Ovary (tissue), 9 donors: Measurements from ENCODE around the gene VIPR2. TPM values are rescaled to one million over a fixed set of nuclear protein-coding genes. Genes with fewer than 3 reads are reported as not detected.

Experiments used
- DNase-seq, 5 donors: peaks; one replicate each; pipeline ENCODE4 v3.0.0-alpha.2; 2019 to 2020
- H3K27ac ChIP-seq, 2 donors: fragments of 200-600 bp; one replicate each; pipeline versions ENCODE4 v1.5.1 to v1.8.0; 2019 to 2022
- H3K27me3 ChIP-seq: fragments of 200-600 bp; one replicate; pipeline ENCODE4 v1.8.0; 2022
- H3K36me3 ChIP-seq: fragments of 200-600 bp; sonication (generic); one replicate; pipeline ENCODE4 v1.5.1; 2019
- H3K4me1 ChIP-seq: one replicate; pipeline ENCODE4 v1.8.1; 2013; ENCODE audit warnings: mild to moderate bottlenecking, moderate library complexity; ENCODE audit not compliant: insufficient read depth
- H3K4me3 ChIP-seq: fragments of 200-600 bp; sonication (generic); one replicate; pipeline ENCODE4 v1.5.1; 2017
- H3K9me3 ChIP-seq, 2 donors: fragments of 200-600 bp in 1 of 2; sonication (generic) in 1 of 2; one replicate each; pipeline versions ENCODE4 v1.5.1 to v1.8.1; 2013 to 2019; ENCODE audit warnings: mild to moderate bottlenecking in 1 of 2, moderate library complexity in 1 of 2
- CTCF ChIP-seq, 3 donors: fragments of 450-650 bp in 2 of 3; fragments of 200-600 bp in 1 of 3; IDR thresholded peaks; one replicate each; pipeline versions ENCODE4 v1.5.1 to v1.8.0; 2016 to 2022; ENCODE audit warnings: antibody characterized with exemption in 3 of 3, mild to moderate bottlenecking in 1 of 3
- EP300 ChIP-seq: sonication (generic); formaldehyde crosslinking; IDR thresholded peaks from one replicate; pipeline ENCODE4 v1.6.1; 2017; ENCODE audit warnings: antibody characterized with exemption
- POLR2A ChIP-seq: fragments of 450-650 bp; IDR thresholded peaks from one replicate; pipeline ENCODE4 v1.6.1; 2017; ENCODE audit warnings: antibody characterized with exemption, mild to moderate bottlenecking, moderate library complexity
- WGBS, 3 donors: extraction: QIAGEN DNeasy Blood & Tissue Kit in 1 of 3; methylation state at CpG; one replicate each; pipeline versions ENCODE4 v1.1.5 to v1.1.7; 2013 to 2017; 5-methylcytosine and 5-hydroxymethylcytosine counted together
- intact Hi-C, 4 donors: fragments of 100-400 bp; cut with DNase I; formaldehyde crosslinking; loops; one replicate each; pipeline versions ENCODE4 v1.11.0 to v1.15.1; 2022 to 2023
- polyA plus RNA-seq, 2 donors: library from polyadenylated mRNA; stranded (reverse); fragments of 200-250 nt in 1 of 2; fragments of 350-450 nt in 1 of 2; fragmentation: Illumina TruSeq in 1 of 2; extraction: RNeasy Lipid Tissue Mini Kit (QIAGEN cat#74804) in 1 of 2; gene quantifications; one replicate each; pipeline ENCODE4 v1.2.3, GENCODE V29; 2013 to 2014
- total RNA-seq, 7 donors: library from RNA; depleted of rRNA in 2 of 7; stranded (reverse); fragments of >200 nt in 2 of 7; fragmentation: NEBNext Ultra II Directional in 3 of 7; extraction: Animal tissue kit (Norgen Biotek cat#: 25700) in 3 of 7; gene quantifications; one replicate each; pipeline versions ENCODE4 v1.1.0 to v1.2.4, GENCODE V29; 2016 to 2023
- donor health status: DM: no; HTN: no; CAD: no; lungs with moderate emphysema.
- donor health status: DM: no; HTN: no; CAD: no.
- donor health status: Bipolar disorder and iron deficiency.
- donor health status: DM: yes; HTN: yes; CAD: no.
- donor health status: DM: no; HTN: no; CAD: no.
- donor health status: DM: yes; HTN: yes; CAD: no.

VIPR2 gene
- total and polyA plus RNA-seq, 9 donors = 3.6 to 18.0 (median 9.0) TPM

GRCh38 chr7:159119851-159120539, 24.7 kb downstream of the VIPR2 start:
- Histone ChIP-seq H3K27ac (no peak overlapping the region), H3K9me3 (no peaks in the 10 kb centered on the region), H3K27me3 (no peaks in the 10 kb centered on the region), H3K4me1 (no peaks in the 10 kb centered on the region), H3K36me3 (no peaks in the 10 kb centered on the region), H3K4me3 (no peak overlapping the region)
- 89 to 92% (median 90%) methylated on average over 11 of the region's 11 CpGs for WGBS, 3 donors
- TF ChIP-seq EP300 (no peak), POLR2A (no peak), CTCF (IDR thresholded peaks at IDR 0.05) (no peak)
- DNase-seq = peak in 2 of 5 donors; percentile 9 to 22
- intact Hi-C loops = no loop called here

- no peaks in the 10 kb centered on the region for H3K9me3 ChIP-seq
- H3K36me3 ChIP-seq = no peaks in the 10 kb centered on the region
- 89 to 94% (median 94%) methylated on average over 18 to 19 of the region's 19 CpGs for WGBS, 3 donors
- DNase-seq = peak in 2 of 5 donors; percentile 12 to 21
- no peak overlapping the region for H3K4me3 ChIP-seq
- no peaks in the 10 kb centered on the region for H3K27me3 ChIP-seq
- no peaks in the 10 kb centered on the region for H3K4me1 ChIP-seq
- TF ChIP-seq EP300 (no peak), CTCF (IDR thresholded peaks at IDR 0.05) (no peak), POLR2A (no peak)
- intact Hi-C loops = no loop called here
- H3K27ac ChIP-seq = no peak overlapping the region
Measured at GRCh38 chr7:159119026-159119741, 25.5 kb downstream of the VIPR2 start.

- intact Hi-C loops = no loop called here
- DNase-seq = peak in 1 of 5 donors; percentile 22
- no peak overlapping the region for H3K27ac ChIP-seq
- 93 to 97% (median 96%) methylated on average over 10 of the region's 10 CpGs for WGBS, 3 donors
- H3K4me3 ChIP-seq = no peak overlapping the region
- no peaks in the 10 kb centered on the region for H3K4me1 ChIP-seq
- H3K9me3 ChIP-seq = no peaks in the 10 kb centered on the region
- no peaks in the 10 kb centered on the region for H3K27me3 ChIP-seq
- TF ChIP-seq POLR2A (no peak), CTCF (IDR thresholded peaks at IDR 0.05) (no peak), EP300 (no peak)
- no peaks in the 10 kb centered on the region for H3K36me3 ChIP-seq
Measured at GRCh38 chr7:159118623-159119022, 26.0 kb downstream of the VIPR2 start.

- no peaks in the 10 kb centered on the region for H3K9me3 ChIP-seq
- no peak for TF ChIP-seq EP300
- no peak for TF ChIP-seq POLR2A
- no peak for TF ChIP-seq CTCF (IDR thresholded peaks at IDR 0.05)
- H3K36me3 ChIP-seq = no peaks in the 10 kb centered on the region
- 82 to 84% (median 83%) methylated on average over 13 of the region's 13 CpGs for WGBS, 3 donors
- intact Hi-C loops = no loop called here
- H3K27ac ChIP-seq = no peak overlapping the region
- DNase-seq = peak in 1 of 5 donors; percentile 17
- no peaks in the 10 kb centered on the region for H3K4me1 ChIP-seq
- H3K4me3 ChIP-seq = no peak overlapping the region
- H3K27me3 ChIP-seq = no peaks in the 10 kb centered on the region
Measured at GRCh38 chr7:159118197-159118595, 26.5 kb downstream of the VIPR2 start.
